Left forelimb (tissue), 1 donor: ENCODE measurements around the gene CASP3.
"Not testable (repeated sequence)": the region's sequence is repeated elsewhere in the genome, so short reads cannot be mapped to it uniquely, and the experiment has no call there.

Experiments
- DNase-seq: peaks from one replicate; pipeline ENCODE4 v3.0.0-alpha.2; 2018; ENCODE audit warnings: low spot score

CASP3 gene

GRCh38 chr4:184664445-184665210 is 15.4 kb upstream of the CASP3 start:
- no peak for DNase-seq

- no peak for DNase-seq
These were observed 13.0 kb upstream of the CASP3 start for GRCh38 chr4:184662236-184662635.

GRCh38 chr4:184660978-184661377 is 11.7 kb upstream of the CASP3 start:
- DNase-seq: no peak

GRCh38 chr4:184657820-184658219 is 8.6 kb upstream of the CASP3 start:
- not testable (repeated sequence) for DNase-seq

GRCh38 chr4:184657144-184657543 is 7.9 kb upstream of the CASP3 start:
- DNase-seq: no peak

- DNase-seq: no peak
These were observed 6.9 kb upstream of the CASP3 start for GRCh38 chr4:184655889-184656869.

- DNase-seq: no peak
These were observed 4.4 kb upstream of the CASP3 start for GRCh38 chr4:184653650-184654049.

- not testable (repeated sequence) for DNase-seq
These were observed 3.4 kb upstream of the CASP3 start for GRCh38 chr4:184652681-184653080.

- no peak for DNase-seq
These were observed 2.7 kb upstream of the CASP3 start for GRCh38 chr4:184651899-184652298.

GRCh38 chr4:184649971-184650855 is 966 bp upstream of the CASP3 start:
- no peak for DNase-seq

GRCh38 chr4:184648313-184649025 is 778 bp downstream of the CASP3 start:
- DNase-seq: peak; percentile 76

GRCh38 chr4:184648054-184648312 is 1.3 kb downstream of the CASP3 start:
- DNase-seq: no peak

GRCh38 chr4:184647266-184648053 is 1.8 kb downstream of the CASP3 start:
- no peak for DNase-seq

GRCh38 chr4:184645904-184646610 is 3.2 kb downstream of the CASP3 start:
- no peak for DNase-seq

GRCh38 chr4:184644553-184645307 is 4.5 kb downstream of the CASP3 start:
- DNase-seq: no peak

GRCh38 chr4:184643731-184644130 is 5.5 kb downstream of the CASP3 start:
- no peak for DNase-seq

- DNase-seq: no peak
These were observed 7.8 kb downstream of the CASP3 start for GRCh38 chr4:184641451-184641850.

- DNase-seq: no peak
These were observed 8.2 kb downstream of the CASP3 start for GRCh38 chr4:184641022-184641421.

GRCh38 chr4:184636897-184637296 is 12.3 kb downstream of the CASP3 start:
- DNase-seq: no peak
